Measurements from ENCODE around the gene PRKCA. TPM values are rescaled to one million over a fixed set of nuclear protein-coding genes. Genes with fewer than 3 reads are reported as not detected.

The PRKCA gene
- polyA plus RNA-seq, 2 of the 4 experiments (the other 2 are of a cell fraction) = 28.8 to 65.0 TPM

DNA sequence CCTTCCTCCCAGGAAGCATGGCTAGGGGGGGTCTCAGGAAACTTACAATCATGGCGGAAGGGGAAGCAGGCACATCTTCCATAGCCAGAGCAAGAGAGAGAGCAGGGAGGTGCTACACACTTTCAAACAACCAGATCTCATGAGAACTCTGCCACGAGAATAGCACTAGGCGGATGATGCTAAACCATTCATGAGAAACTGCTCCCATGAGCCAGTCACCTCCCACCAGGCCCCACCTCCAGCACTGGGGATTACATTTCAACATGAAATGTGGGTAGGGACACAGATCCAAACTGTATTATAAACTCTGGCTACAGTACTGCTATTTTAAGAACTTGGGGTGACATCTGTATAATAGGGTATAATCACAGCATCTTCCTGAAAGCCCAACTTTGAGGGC is 449.4 kb downstream of the PRKCA start:
- DNase-seq (ENCODE audit: low read depth in 1 of 2, low spot score in 1 of 2) (no peak), FAIRE-seq (no peak), ATAC-seq (no peak)
- no peak overlapping the region for H3K4me2 ChIP-seq
- no peak overlapping the region for H3K4me3 ChIP-seq
- WGBS (ENCODE audit: missing lambda C conversion rate) = 98% methylated on average over 3 of the region's 3 CpGs
- H3K4me1 ChIP-seq = no peaks in the 10 kb centered on the region
- H3K9me3 ChIP-seq = no peaks in the 10 kb centered on the region
- POLR2A ChIA-PET = no interaction called here
- TF ChIP-seq, protein P1, sequence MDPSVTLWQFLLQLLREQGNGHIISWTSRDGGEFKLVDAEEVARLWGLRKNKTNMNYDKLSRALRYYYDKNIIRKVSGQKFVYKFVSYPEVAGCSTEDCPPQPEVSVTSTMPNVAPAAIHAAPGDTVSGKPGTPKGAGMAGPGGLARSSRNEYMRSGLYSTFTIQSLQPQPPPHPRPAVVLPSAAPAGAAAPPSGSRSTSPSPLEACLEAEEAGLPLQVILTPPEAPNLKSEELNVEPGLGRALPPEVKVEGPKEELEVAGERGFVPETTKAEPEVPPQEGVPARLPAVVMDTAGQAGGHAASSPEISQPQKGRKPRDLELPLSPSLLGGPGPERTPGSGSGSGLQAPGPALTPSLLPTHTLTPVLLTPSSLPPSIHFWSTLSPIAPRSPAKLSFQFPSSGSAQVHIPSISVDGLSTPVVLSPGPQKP (IDR thresholded peaks at IDR 0.05; ENCODE audit: low read depth, low read length) = no peak
- no peak for TF ChIP-seq EP300 (IDR thresholded peaks at IDR 0.05)
- TF ChIP-seq, protein P2, sequence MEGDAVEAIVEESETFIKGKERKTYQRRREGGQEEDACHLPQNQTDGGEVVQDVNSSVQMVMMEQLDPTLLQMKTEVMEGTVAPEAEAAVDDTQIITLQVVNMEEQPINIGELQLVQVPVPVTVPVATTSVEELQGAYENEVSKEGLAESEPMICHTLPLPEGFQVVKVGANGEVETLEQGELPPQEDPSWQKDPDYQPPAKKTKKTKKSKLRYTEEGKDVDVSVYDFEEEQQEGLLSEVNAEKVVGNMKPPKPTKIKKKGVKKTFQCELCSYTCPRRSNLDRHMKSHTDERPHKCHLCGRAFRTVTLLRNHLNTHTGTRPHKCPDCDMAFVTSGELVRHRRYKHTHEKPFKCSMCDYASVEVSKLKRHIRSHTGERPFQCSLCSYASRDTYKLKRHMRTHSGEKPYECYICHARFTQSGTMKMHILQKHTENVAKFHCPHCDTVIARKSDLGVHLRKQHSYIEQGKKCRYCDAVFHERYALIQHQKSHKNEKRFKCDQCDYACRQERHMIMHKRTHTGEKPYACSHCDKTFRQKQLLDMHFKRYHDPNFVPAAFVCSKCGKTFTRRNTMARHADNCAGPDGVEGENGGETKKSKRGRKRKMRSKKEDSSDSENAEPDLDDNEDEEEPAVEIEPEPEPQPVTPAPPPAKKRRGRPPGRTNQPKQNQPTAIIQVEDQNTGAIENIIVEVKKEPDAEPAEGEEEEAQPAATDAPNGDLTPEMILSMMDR (IDR thresholded peaks at IDR 0.05) = no peak
- TF ChIP-seq RARB (CRISPR knock-in tag; IDR thresholded peaks at IDR 0.05) = no peak
- no peak overlapping the region for H3K27ac ChIP-seq
- CTCF ChIA-PET = interaction anchor here (0.6 to 1.8 kb wide), 4 partner anchors 12 to 150 kb away, joined by 3 to 4 read pairs (median 4); no protein-coding TSS in a partner anchor

DNA sequence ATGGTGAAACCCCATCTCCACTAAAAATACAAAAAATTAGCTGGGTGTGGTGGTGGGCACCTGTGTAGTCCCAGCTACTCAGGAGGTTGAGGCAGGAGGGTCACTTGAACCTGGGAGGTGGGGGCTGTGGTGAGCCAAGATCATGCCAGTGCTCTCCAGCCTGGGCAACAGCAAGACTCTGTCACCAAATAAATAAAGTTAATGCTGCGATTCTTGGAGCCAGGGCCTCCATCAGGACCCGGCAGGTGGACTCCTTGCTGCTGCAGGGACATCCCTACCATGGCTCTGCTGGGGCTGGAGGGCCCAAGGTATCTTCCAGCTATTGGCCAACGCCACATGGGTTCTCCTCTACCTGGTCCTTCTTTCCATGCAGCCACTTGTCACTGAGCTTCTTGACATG is 450.0 kb downstream of the PRKCA start:
- ChIA-PET POLR2A (no interaction called here), CTCF (interaction anchor here (1.3 kb wide), 1 partner anchor 12 kb away, joined by 3 read pairs; no protein-coding TSS in a partner anchor)
- Histone ChIP-seq H3K9me3 (no peaks in the 10 kb centered on the region), H3K27ac (no peak overlapping the region), H3K4me2 (no peak overlapping the region), H3K4me3 (no peak overlapping the region), H3K4me1 (no peaks in the 10 kb centered on the region)
- FAIRE-seq (no peak), DNase-seq (ENCODE audit: low read depth in 1 of 2, low spot score in 1 of 2) (no peak), ATAC-seq (no peak)
- TF ChIP-seq, protein P2 (IDR thresholded peaks at IDR 0.05) = no peak
- no peak for TF ChIP-seq NPAS2 (CRISPR knock-in tag; IDR thresholded peaks at IDR 0.05; ENCODE audit: borderline replicate concordance)
- 79% methylated on average over 3 of the region's 3 CpGs for WGBS (ENCODE audit: missing lambda C conversion rate)

DNA sequence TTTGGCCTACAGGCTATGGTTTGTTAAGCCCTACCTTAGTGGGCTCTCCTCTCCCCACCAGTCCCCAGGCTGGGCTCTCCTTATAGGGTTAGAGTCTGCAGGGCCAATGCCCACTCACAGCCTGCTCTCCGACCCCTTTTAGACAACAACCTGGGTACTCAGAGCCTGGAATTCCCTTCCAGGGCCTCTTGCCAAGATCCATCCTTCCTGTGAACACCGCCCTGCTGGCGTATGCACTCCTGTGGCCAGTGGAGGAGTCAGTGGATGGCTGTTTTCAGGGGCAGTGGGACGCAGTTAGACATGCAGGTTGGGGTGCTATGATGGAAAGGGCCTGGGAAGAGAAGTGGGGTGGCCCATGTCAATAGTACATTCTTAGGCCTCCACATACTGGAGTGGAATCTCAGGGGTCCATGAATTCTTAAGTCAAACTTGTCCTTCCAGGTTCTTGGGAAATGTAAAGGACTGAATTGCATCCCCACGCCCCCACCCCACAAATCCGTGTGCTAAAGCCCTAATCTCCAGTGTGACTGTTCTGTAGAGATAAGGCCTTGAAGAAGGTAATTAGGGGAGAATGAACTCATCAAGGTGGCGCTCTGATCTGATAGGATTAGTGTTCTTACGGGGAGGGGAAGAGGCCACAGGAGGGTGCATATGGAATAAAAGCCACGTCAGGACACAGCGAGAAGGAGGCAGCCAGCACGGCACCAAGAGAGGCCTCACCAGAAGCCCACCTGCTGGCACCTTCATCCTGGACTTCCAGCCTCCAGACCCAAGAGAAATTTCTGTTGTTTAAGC is 450.9 kb downstream of the PRKCA start:
- ChIA-PET POLR2A (no interaction called here), CTCF (no interaction called here)
- no peak overlapping the region for H3K4me3 ChIP-seq
- H3K9me3 ChIP-seq = no peaks in the 10 kb centered on the region
- no peak overlapping the region for H3K4me2 ChIP-seq
- H3K27ac ChIP-seq = no peak overlapping the region
- WGBS (ENCODE audit: missing lambda C conversion rate) = 93% methylated on average over 11 of the region's 11 CpGs
- H3K4me1 ChIP-seq = no peaks in the 10 kb centered on the region
- ATAC-seq (no peak), FAIRE-seq (no peak), DNase-seq (ENCODE audit: low read depth in 1 of 2, low spot score in 1 of 2) (no peak)
- no peak for TF ChIP-seq HOXB5 (CRISPR knock-in tag; IDR thresholded peaks at IDR 0.05)
- no peak for TF ChIP-seq CHD4 (IDR thresholded peaks at IDR 0.05; ENCODE audit: borderline replicate concordance)
- TF ChIP-seq SMC3 (IDR thresholded peaks at IDR 0.05) = no peak
- no peak for TF ChIP-seq HEYL (CRISPR knock-in tag; IDR thresholded peaks at IDR 0.05)
- TF ChIP-seq RCOR1 (IDR thresholded peaks at IDR 0.05; ENCODE audit: low read depth, low read length) = no peak
- TF ChIP-seq EHMT2 (IDR thresholded peaks at IDR 0.05; ENCODE audit: low read depth) = no peak
- no peak for TF ChIP-seq RAD21 (conservative IDR thresholded peaks at IDR 0.05 in 1 of 2, IDR thresholded peaks at IDR 0.05 in 1 of 2)
- no peak for TF ChIP-seq BHLHE40 (IDR thresholded peaks at IDR 0.05; ENCODE audit: low read depth, low read length)
- TF ChIP-seq CHD2 (IDR thresholded peaks at IDR 0.05; ENCODE audit: low read length, partially characterized antibody) = no peak
- TF ChIP-seq ZSCAN20 (CRISPR knock-in tag; IDR thresholded peaks at IDR 0.05) = no peak
- TF ChIP-seq MYC (IDR thresholded peaks at IDR 0.05; ENCODE audit: borderline replicate concordance, low read length) = no peak
- TF ChIP-seq, protein P3, sequence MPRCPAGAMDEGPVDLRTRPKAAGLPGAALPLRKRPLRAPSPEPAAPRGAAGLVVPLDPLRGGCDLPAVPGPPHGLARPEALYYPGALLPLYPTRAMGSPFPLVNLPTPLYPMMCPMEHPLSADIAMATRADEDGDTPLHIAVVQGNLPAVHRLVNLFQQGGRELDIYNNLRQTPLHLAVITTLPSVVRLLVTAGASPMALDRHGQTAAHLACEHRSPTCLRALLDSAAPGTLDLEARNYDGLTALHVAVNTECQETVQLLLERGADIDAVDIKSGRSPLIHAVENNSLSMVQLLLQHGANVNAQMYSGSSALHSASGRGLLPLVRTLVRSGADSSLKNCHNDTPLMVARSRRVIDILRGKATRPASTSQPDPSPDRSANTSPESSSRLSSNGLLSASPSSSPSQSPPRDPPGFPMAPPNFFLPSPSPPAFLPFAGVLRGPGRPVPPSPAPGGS (IDR thresholded peaks at IDR 0.05) = no peak
- no peak for TF ChIP-seq EHF (CRISPR knock-in tag; IDR thresholded peaks at IDR 0.05)
- TF ChIP-seq, protein P4, sequence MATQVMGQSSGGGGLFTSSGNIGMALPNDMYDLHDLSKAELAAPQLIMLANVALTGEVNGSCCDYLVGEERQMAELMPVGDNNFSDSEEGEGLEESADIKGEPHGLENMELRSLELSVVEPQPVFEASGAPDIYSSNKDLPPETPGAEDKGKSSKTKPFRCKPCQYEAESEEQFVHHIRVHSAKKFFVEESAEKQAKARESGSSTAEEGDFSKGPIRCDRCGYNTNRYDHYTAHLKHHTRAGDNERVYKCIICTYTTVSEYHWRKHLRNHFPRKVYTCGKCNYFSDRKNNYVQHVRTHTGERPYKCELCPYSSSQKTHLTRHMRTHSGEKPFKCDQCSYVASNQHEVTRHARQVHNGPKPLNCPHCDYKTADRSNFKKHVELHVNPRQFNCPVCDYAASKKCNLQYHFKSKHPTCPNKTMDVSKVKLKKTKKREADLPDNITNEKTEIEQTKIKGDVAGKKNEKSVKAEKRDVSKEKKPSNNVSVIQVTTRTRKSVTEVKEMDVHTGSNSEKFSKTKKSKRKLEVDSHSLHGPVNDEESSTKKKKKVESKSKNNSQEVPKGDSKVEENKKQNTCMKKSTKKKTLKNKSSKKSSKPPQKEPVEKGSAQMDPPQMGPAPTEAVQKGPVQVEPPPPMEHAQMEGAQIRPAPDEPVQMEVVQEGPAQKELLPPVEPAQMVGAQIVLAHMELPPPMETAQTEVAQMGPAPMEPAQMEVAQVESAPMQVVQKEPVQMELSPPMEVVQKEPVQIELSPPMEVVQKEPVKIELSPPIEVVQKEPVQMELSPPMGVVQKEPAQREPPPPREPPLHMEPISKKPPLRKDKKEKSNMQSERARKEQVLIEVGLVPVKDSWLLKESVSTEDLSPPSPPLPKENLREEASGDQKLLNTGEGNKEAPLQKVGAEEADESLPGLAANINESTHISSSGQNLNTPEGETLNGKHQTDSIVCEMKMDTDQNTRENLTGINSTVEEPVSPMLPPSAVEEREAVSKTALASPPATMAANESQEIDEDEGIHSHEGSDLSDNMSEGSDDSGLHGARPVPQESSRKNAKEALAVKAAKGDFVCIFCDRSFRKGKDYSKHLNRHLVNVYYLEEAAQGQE (IDR thresholded peaks at IDR 0.05) = no peak
- no peak for TF ChIP-seq HOXB13 (CRISPR knock-in tag; IDR thresholded peaks at IDR 0.05; ENCODE audit: low read depth)
- TF ChIP-seq POLR2A (IDR thresholded peaks at IDR 0.05; ENCODE audit: low read length) = no peak
- no peak for TF ChIP-seq RFX5 (IDR thresholded peaks at IDR 0.05)
- no peak for TF ChIP-seq ZNF302 (CRISPR knock-in tag; IDR thresholded peaks at IDR 0.05)
